ENCODE results near the gene TMEM139.

The TMEM139 gene

GRCh38 chr7:143337216-143337615 lies 52.5 kb downstream of the TMEM139 start:
- ChIA-PET POLR2A (interaction anchor here (1.4 kb wide), 1 partner anchor 49 kb away, joined by 4 read pairs; the partner anchor contains the start of gene CASP2), CTCF (interaction anchor here (0.6 to 2.9 kb wide), 5 partner anchors 8 to 45 kb away, joined by 3 to 25 read pairs (median 5); no protein-coding TSS in a partner anchor)
- no peak overlapping the region for H3K27ac ChIP-seq (ENCODE audit: extremely low read depth, low read depth, low read length)
- no peak overlapping the region for H3K4me3 ChIP-seq (ENCODE audit: low read depth, low read length)
- H3K9me3 ChIP-seq (ENCODE audit: control insufficient read depth, insufficient read depth, low read depth, low read length): no peaks in the 10 kb centered on the region
- TF ChIP-seq ZNF341 (tag by site-specific recombination; IDR thresholded peaks at IDR 0.05; ENCODE audit: low read depth) (no peak), SALL2 (tag by site-specific recombination; IDR thresholded peaks at IDR 0.05; ENCODE audit: borderline replicate concordance) (no peak), ZNF791 (tag by site-specific recombination; IDR thresholded peaks at IDR 0.05) (no peak), ZNF623 (tag by site-specific recombination; IDR thresholded peaks at IDR 0.05) (no peak), ZNF366 (tag by site-specific recombination; conservative IDR thresholded peaks at IDR 0.05) (no peak), KLF16 (tag by site-specific recombination; IDR thresholded peaks at IDR 0.05) (no peak), ZNF280C (tag by site-specific recombination; IDR thresholded peaks at IDR 0.05) (no peak)
- H3K36me3 ChIP-seq (ENCODE audit: control insufficient read depth in 2 of 2, insufficient read depth in 1 of 2, low read length in 2 of 2): no peaks in the 10 kb centered on the region
- no peaks in the 10 kb centered on the region for H3K4me1 ChIP-seq (ENCODE audit: control insufficient read depth, insufficient read depth, low read length)

Data from HEK293 (cell line).